Naive thymus-derived CD4-positive, alpha-beta T cell (primary cell): ENCODE results near the gene ZNF622. TPM values are rescaled to one million over a fixed set of nuclear protein-coding genes. Genes with fewer than 3 reads are reported as not detected.

Source experiments
- ATAC-seq: fragments of 150-1000 bp; cut with Tn5 transposase; 2 replicates; pipeline ENCODE4 v1.10.0; 2021; ENCODE audit warnings: mild to moderate bottlenecking, moderate library complexity
- CTCF ChIA-PET: fragments of 350-600 bp; sonication (Branson Sonifier 250); formaldehyde crosslinking; loops from one replicate; lab custom pipeline; 2021; ENCODE audit warnings: antibody characterized with exemption; lab: Charles Lee
- POLR2A ChIA-PET: fragments of 350-600 bp; sonication (Branson Sonifier 250); formaldehyde crosslinking; loops from one replicate; lab custom pipeline; 2021; ENCODE audit warnings: antibody characterized with exemption, inconsistent platforms; lab: Charles Lee
- DNase-seq, 9 donors: peaks; one replicate each; pipeline versions ENCODE4 v3.0.0 to v3.0.0-alpha.2; 2020 to 2022; ENCODE audit warnings: mixed read lengths in 1 of 9
- H3K27ac ChIP-seq: one replicate; pipeline ENCODE4 v1.7.0; 2013; ENCODE audit warnings: mild to moderate bottlenecking, low read depth, low read length, moderate library complexity
- H3K27me3 ChIP-seq, 2 donors: one replicate each; pipeline ENCODE4 v1.7.0; 2013; ENCODE audit warnings: low read length in 2 of 2, mild to moderate bottlenecking in 2 of 2, moderate library complexity in 2 of 2; ENCODE audit not compliant: control insufficient read depth in 2 of 2, insufficient read depth in 2 of 2
- H3K36me3 ChIP-seq, 3 experiments: 1 replicate in 2 of 3; 2 replicates in 1 of 3; pipeline ENCODE4 v1.7.0; 2013; ENCODE audit warnings: low read length in 3 of 3, mild to moderate bottlenecking in 3 of 3, moderate library complexity in 1 of 3; ENCODE audit not compliant: insufficient read depth in 3 of 3, control insufficient read depth in 2 of 3
- H3K4me1 ChIP-seq, 2 donors: one replicate each; pipeline ENCODE4 v1.7.0; 2013; ENCODE audit warnings: low read length in 2 of 2, mild to moderate bottlenecking in 2 of 2, moderate library complexity in 1 of 2; ENCODE audit not compliant: control insufficient read depth in 2 of 2, insufficient read depth in 2 of 2
- H3K4me3 ChIP-seq: 2 replicates; pipeline ENCODE4 v1.7.0; 2013; ENCODE audit warnings: mild to moderate bottlenecking, low read length
- H3K9me3 ChIP-seq, 3 experiments: 1 replicate in 2 of 3; 2 replicates in 1 of 3; pipeline ENCODE4 v1.7.0; 2013; ENCODE audit warnings: low read length in 3 of 3; ENCODE audit not compliant: control insufficient read depth in 2 of 3
- H3K27ac Mint-ChIP-seq, 9 donors: one replicate each; pipeline ENCODE4 v1.8.0; 2020 to 2022; ENCODE audit warnings: mixed read lengths in 9 of 9, mild to moderate bottlenecking in 8 of 9, moderate library complexity in 5 of 9, inconsistent platforms in 2 of 9
- H3K27me3 Mint-ChIP-seq, 5 donors: one replicate each; pipeline ENCODE4 v1.8.0; 2021 to 2022; ENCODE audit warnings: mixed read lengths in 5 of 5, mild to moderate bottlenecking in 1 of 5
- H3K36me3 Mint-ChIP-seq, 5 donors: one replicate each; pipeline ENCODE4 v1.8.0; 2020 to 2022; ENCODE audit warnings: mixed read lengths in 5 of 5, mild to moderate bottlenecking in 3 of 5, inconsistent platforms in 1 of 5
- H3K4me1 Mint-ChIP-seq, 7 donors: one replicate each; pipeline ENCODE4 v1.8.0; 2020 to 2022; ENCODE audit warnings: mixed read lengths in 7 of 7, mild to moderate bottlenecking in 3 of 7, inconsistent platforms in 1 of 7
- H3K4me3 Mint-ChIP-seq, 10 donors: one replicate each; pipeline ENCODE4 v1.8.0; 2020 to 2022; ENCODE audit warnings: mild to moderate bottlenecking in 10 of 10, mixed read lengths in 10 of 10, moderate library complexity in 6 of 10, inconsistent platforms in 2 of 10
- H3K9me3 Mint-ChIP-seq, 11 donors: one replicate each; pipeline ENCODE4 v1.8.0; 2020 to 2022; ENCODE audit warnings: mixed read lengths in 11 of 11, mild to moderate bottlenecking in 4 of 11, inconsistent platforms in 1 of 11, moderate library complexity in 1 of 11
- intact Hi-C, 2 donors: fragments of 100-400 bp; cut with micrococcal nuclease; formaldehyde crosslinking; loops; one replicate each; pipeline ENCODE4 v1.15.1; 2023
- polyA plus RNA-seq, 2 donors: library from polyadenylated mRNA; unstranded; fragments of 300-500 nt; fragmentation: Illumina TruSeq; gene quantifications; one replicate each; pipeline ENCODE4 v1.2.3, GENCODE V29; 2021
- total RNA-seq, 6 experiments: library from RNA in 5 of 6; stranded (reverse) in 5 of 6; gene quantifications; 1 replicate in 5 of 6; 2 replicates in 1 of 6; pipeline ENCODE4 v1.2.3 and lab custom pipeline; 2021 to 2026

Gene ZNF622
- total and polyA plus RNA-seq, 7 experiments from 2014 or later, result 31.8 to 78.7 (median 36.6) TPM

DNA sequence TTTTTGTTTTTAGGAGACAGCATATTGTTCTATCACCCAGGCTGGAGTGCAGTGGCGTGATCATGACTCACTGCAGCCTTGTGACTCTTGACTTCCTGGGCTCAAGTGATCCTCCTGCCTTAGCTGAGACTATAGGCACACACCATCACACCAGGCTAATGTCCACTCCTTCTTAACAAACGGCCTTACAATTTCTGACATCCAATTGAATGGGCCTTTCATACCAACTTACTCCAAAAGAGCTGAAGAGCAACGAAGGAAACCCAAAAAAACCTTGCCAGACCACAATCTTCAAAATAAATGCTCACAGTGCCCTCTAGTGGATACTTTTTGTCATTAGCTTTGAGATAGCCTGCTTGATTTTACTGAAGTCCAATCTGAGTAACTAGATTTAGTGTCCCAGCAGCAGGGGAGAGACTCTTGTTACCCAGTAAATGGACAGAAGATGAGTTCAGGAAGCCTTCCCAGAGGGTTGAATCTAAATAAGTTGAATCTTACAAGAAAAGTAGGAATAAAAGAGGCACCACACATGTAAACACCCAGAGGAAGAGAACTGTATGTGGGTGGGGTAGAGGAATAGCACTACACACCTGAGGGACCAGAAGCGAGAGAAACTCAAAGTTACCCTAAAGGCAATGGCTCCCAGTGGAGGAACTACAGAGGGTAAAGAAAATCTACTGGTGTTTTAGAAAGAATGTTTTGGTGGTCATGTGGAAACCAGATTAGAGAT, 9.3 kb downstream of the ZNF622 start:
- H3K4me3 ChIP-seq, result no peak overlapping the region
- Mint-ChIP-seq H3K4me3 (peak overlapping the region; percentile 6 to 80 (median 63)), H3K36me3 (peaks cover 6 to 41% (median 22%) of the 10 kb centered on the region in 5 donors), H3K9me3 (peaks cover 0 to under 1% (median 0%) of the 10 kb centered on the region in 11 donors), H3K27me3 (no peaks in the 10 kb centered on the region), H3K4me1 (peaks cover 34 to 78% (median 64%) of the 10 kb centered on the region in 7 donors), H3K27ac (peak overlapping the region; percentile 3 to 84 (median 65))
- peaks cover 9 to 20% of the 10 kb centered on the region in 2 donors for H3K4me1 ChIP-seq
- CTCF ChIA-PET, result interaction anchor here (0.7 to 2.0 kb wide), 11 partner anchors 9 to 295 kb away, joined by 3 to 9 read pairs (median 4); partner anchors contain the start of gene ZNF622
- peaks cover 16 to 75% (median 53%) of the 10 kb centered on the region in 3 experiments for H3K36me3 ChIP-seq
- no peaks in the 10 kb centered on the region for H3K27me3 ChIP-seq
- POLR2A ChIA-PET, result interaction anchor here (1.0 to 2.0 kb wide), 3 partner anchors 9 to 13 kb away, joined by 3 to 6 read pairs (median 6); partner anchors contain the start of gene ZNF622
- intact Hi-C loops, result loop anchor here (1.0 to 10.0 kb wide), 5 partner anchors 9 to 1351 kb away; partner anchors contain the start of gene ZNF622 (in 2 of the 2)
- DNase-seq, result peak in 7 of 9 donors; percentile 25 to 70 (median 59)
- H3K9me3 ChIP-seq, result no peaks in the 10 kb centered on the region
- H3K27ac ChIP-seq, result peak overlapping the region; percentile 28
- peak; percentile 78 for ATAC-seq

DNA sequence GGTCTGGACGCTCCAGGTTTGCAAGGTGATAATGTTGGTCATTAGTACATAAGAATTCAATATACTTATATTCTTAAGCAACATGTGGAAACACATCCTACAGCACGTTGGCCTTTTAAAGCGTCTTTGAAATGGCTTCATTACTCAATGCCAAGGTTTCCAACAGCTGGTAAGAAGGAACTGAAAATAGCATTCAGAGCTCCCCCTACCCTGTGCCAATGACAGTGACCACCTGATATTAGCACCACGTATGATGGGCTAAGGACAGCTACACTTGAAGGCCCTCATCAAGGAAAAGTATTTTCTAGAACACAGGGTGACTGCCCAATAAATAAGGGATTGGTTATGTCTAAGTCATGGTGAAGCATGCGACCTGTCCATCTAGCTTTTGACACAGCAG, 9.9 kb downstream of the ZNF622 start:
- H3K36me3 Mint-ChIP-seq, result peaks cover 0 to 41% (median 21%) of the 10 kb centered on the region in 5 donors
- ATAC-seq (peak; percentile 36), DNase-seq (no peak)
- Histone ChIP-seq H3K36me3 (peaks cover 12 to 77% (median 55%) of the 10 kb centered on the region in 3 experiments), H3K4me1 (peaks cover 4 to 14% of the 10 kb centered on the region in 2 donors), H3K9me3 (no peaks in the 10 kb centered on the region), H3K4me3 (no peak overlapping the region), H3K27me3 (no peaks in the 10 kb centered on the region), H3K27ac (peak overlapping the region; percentile 22)
- ChIA-PET POLR2A (interaction anchor here (1.0 to 2.0 kb wide), 3 partner anchors 9 to 14 kb away, joined by 3 to 6 read pairs (median 6); partner anchors contain the start of gene ZNF622), CTCF (interaction anchor here (0.7 to 2.0 kb wide), 10 partner anchors 8 to 295 kb away, joined by 3 to 9 read pairs (median 4); partner anchors contain the start of gene ZNF622)
- peak overlapping the region in 7 of 9 donors; percentile 50 to 84 (median 65) for H3K27ac Mint-ChIP-seq
- H3K4me1 Mint-ChIP-seq, result peaks cover 28 to 72% (median 58%) of the 10 kb centered on the region in 7 donors
- H3K9me3 Mint-ChIP-seq, result no peaks in the 10 kb centered on the region
- H3K4me3 Mint-ChIP-seq, result peak overlapping the region in 9 of 10 donors; percentile 6 to 80 (median 63)
- intact Hi-C loops, result loop anchor here (1.0 to 10.0 kb wide), 5 partner anchors 10 to 1351 kb away; partner anchors contain the start of gene ZNF622 (in 2 of the 2)
- H3K27me3 Mint-ChIP-seq, result no peaks in the 10 kb centered on the region

DNA sequence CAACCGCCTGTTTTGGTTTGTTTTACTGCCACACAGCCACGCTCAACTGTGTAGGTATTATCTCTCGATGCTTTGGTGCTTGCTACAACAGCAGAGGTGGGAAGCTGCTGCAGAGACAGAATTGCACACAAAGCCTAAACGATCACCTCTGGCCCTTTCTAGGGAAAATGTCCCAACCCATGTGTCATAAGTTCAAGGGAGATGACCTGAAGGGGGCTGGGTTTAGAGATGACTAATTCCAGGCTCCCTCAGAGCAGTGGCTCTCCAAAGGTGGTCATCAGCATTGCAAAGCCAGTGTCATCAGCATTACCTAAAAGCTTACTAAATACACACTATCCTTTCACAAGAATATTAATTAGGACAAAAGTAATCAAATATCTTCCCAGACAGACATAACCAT, 10.9 kb downstream of the ZNF622 start:
- H3K4me1 Mint-ChIP-seq, result peaks cover 24 to 63% (median 49%) of the 10 kb centered on the region in 7 donors
- H3K4me1 ChIP-seq, result peaks cover 0 to 8% of the 10 kb centered on the region in 2 donors
- peak overlapping the region in 1 of 9 donors; percentile 2 for H3K27ac Mint-ChIP-seq
- H3K27me3 ChIP-seq, result no peaks in the 10 kb centered on the region
- ChIA-PET CTCF (interaction anchor here (2.0 kb wide), 1 partner anchor 294 kb away, joined by 9 read pairs; no protein-coding TSS in a partner anchor), POLR2A (no interaction called here)
- H3K4me3 Mint-ChIP-seq, result peak overlapping the region in 2 of 10 donors; percentile 11 to 19
- intact Hi-C loops, result loop anchor here in 1 of 2 donors (5.0 to 10.0 kb wide), 2 partner anchors 213 to 1350 kb away; no protein-coding TSS in a partner anchor
- H3K36me3 ChIP-seq, result peaks cover 12 to 81% (median 56%) of the 10 kb centered on the region in 3 experiments
- no peaks in the 10 kb centered on the region for H3K27me3 Mint-ChIP-seq
- peaks cover 6 to 49% (median 17%) of the 10 kb centered on the region in 5 donors for H3K36me3 Mint-ChIP-seq
- ATAC-seq (no peak), DNase-seq (no peak)
- H3K9me3 Mint-ChIP-seq, result no peaks in the 10 kb centered on the region
- no peak overlapping the region for H3K27ac ChIP-seq
- no peak overlapping the region for H3K4me3 ChIP-seq
- H3K9me3 ChIP-seq, result no peaks in the 10 kb centered on the region

DNA sequence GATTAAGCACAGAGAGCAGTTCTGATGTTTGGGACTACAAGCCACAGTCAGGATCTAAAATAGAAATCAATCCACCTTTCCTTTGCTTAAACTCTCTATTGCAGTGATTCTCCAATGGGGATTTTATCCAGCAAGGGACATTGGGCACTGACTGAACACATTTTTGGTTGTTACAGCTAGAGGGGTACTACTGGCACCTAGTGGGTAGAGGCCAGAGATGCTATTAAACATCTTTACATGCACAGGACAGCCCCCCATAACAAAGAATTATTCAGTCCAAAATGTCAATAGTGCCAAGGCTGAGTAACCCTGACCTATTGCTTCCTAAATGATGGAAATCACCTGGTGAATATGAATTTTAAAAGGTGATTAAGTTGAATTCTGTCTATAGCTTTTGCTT, 12.0 kb downstream of the ZNF622 start:
- Mint-ChIP-seq H3K27ac (peak overlapping the region in 2 of 9 donors; percentile 11 to 45), H3K4me3 (no peak overlapping the region), H3K36me3 (peaks cover 6 to 58% (median 25%) of the 10 kb centered on the region in 5 donors), H3K27me3 (no peaks in the 10 kb centered on the region), H3K4me1 (peaks cover 20 to 52% (median 41%) of the 10 kb centered on the region in 7 donors), H3K9me3 (no peaks in the 10 kb centered on the region)
- H3K27me3 ChIP-seq, result no peaks in the 10 kb centered on the region
- no peak overlapping the region for H3K27ac ChIP-seq
- ATAC-seq (no peak), DNase-seq (no peak)
- H3K4me1 ChIP-seq, result peaks cover 0 to 8% of the 10 kb centered on the region in 2 donors
- no peak overlapping the region for H3K4me3 ChIP-seq
- H3K9me3 ChIP-seq, result no peaks in the 10 kb centered on the region
- ChIA-PET CTCF (no interaction called here), POLR2A (interaction anchor here (1.1 kb wide), 1 partner anchor 19 kb away, joined by 3 read pairs; no protein-coding TSS in a partner anchor)
- intact Hi-C loops, result loop anchor here in 1 of 2 donors (10.0 kb wide), 1 partner anchor 1349 kb away; no protein-coding TSS in a partner anchor
- H3K36me3 ChIP-seq, result peaks cover 12 to 82% (median 53%) of the 10 kb centered on the region in 3 experiments

- H3K4me3 ChIP-seq, result no peak overlapping the region
- Mint-ChIP-seq H3K36me3 (peaks cover 6 to 61% (median 23%) of the 10 kb centered on the region in 5 donors), H3K4me3 (no peak overlapping the region), H3K9me3 (no peaks in the 10 kb centered on the region), H3K4me1 (peaks cover 0 to 21% (median 8%) of the 10 kb centered on the region in 7 donors), H3K27me3 (no peaks in the 10 kb centered on the region), H3K27ac (no peak overlapping the region)
- ChIA-PET CTCF (no interaction called here), POLR2A (no interaction called here)
- H3K27ac ChIP-seq, result no peak overlapping the region
- H3K4me1 ChIP-seq, result no peaks in the 10 kb centered on the region
- no peak for ATAC-seq
- intact Hi-C loops, result loop anchor here in 1 of 2 donors (10.0 kb wide), 1 partner anchor 1345 kb away; no protein-coding TSS in a partner anchor
- peaks cover 7 to 56% (median 34%) of the 10 kb centered on the region in 3 experiments for H3K36me3 ChIP-seq
- no peak for DNase-seq
- H3K27me3 ChIP-seq, result no peaks in the 10 kb centered on the region
- H3K9me3 ChIP-seq, result no peaks in the 10 kb centered on the region
These were observed 15.4 kb downstream of the ZNF622 start for GRCh38 chr5:16450163-16450562.

DNA sequence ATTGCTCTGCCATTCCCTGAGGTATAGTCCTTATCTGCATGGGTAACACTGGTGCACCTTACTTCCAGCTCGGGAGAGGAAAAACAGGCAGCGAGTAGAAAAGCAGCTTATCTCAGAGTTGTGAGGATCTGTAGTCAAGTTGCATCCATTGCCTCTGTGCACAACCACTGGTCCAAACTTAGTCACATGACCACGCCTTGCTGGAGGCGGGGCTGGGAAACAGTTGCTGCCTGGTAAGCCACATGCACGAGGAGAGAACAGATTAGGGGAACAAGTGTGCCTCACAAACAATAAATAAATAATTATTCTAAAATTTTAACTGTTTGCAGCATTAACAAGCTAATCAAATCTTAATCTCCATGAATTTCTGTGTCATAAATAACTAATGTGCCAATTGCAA, 18.6 kb downstream of the ZNF622 start:
- intact Hi-C loops, result no loop called here
- Histone ChIP-seq H3K36me3 (peaks cover 3 to 39% (median 20%) of the 10 kb centered on the region in 3 experiments), H3K4me1 (no peaks in the 10 kb centered on the region), H3K27ac (no peak overlapping the region), H3K27me3 (no peaks in the 10 kb centered on the region), H3K9me3 (no peaks in the 10 kb centered on the region), H3K4me3 (no peak overlapping the region)
- no peak for DNase-seq
- peak overlapping the region in 1 of 9 donors; percentile 22 for H3K27ac Mint-ChIP-seq
- H3K36me3 Mint-ChIP-seq, result peaks cover 6 to 51% (median 20%) of the 10 kb centered on the region in 5 donors
- H3K9me3 Mint-ChIP-seq, result no peaks in the 10 kb centered on the region
- ChIA-PET CTCF (interaction anchor here (1.9 kb wide), 1 partner anchor 9 kb away, joined by 8 read pairs; no protein-coding TSS in a partner anchor), POLR2A (interaction anchor here (1.1 kb wide), 1 partner anchor 15 kb away, joined by 4 read pairs; no protein-coding TSS in a partner anchor)
- no peaks in the 10 kb centered on the region for H3K27me3 Mint-ChIP-seq
- no peak for ATAC-seq
- H3K4me3 Mint-ChIP-seq, result peak overlapping the region in 1 of 10 donors; percentile 13
- H3K4me1 Mint-ChIP-seq, result no peaks in the 10 kb centered on the region
